NCI-H345 treated with DMSO at 0.1 percent for 48 hours (cell line): ENCODE measurements around the gene ZSCAN20.

Experiments
- DNase-seq: peaks from one replicate; lab custom pipeline; 2025; ENCODE audit not compliant: unreplicated experiment; lab: John Stamatoyannopoulos, UW

Gene ZSCAN20

GRCh38 chr1:33527934-33528333, 55.5 kb downstream of the ZSCAN20 start:
- no peak for DNase-seq

- no peak for DNase-seq
Observed at GRCh38 chr1:33529957-33530356, 57.5 kb downstream of the ZSCAN20 start.

- DNase-seq = no peak
Observed at GRCh38 chr1:33532250-33532649, 59.8 kb downstream of the ZSCAN20 start.

GRCh38 chr1:33532936-33533335, 60.5 kb downstream of the ZSCAN20 start:
- no peak for DNase-seq

- DNase-seq = no peak
Observed at GRCh38 chr1:33535334-33535733, 62.9 kb downstream of the ZSCAN20 start.

GRCh38 chr1:33537885-33538284, 65.4 kb downstream of the ZSCAN20 start:
- DNase-seq = no peak

- DNase-seq = no peak
Observed at GRCh38 chr1:33541966-33542365, 69.5 kb downstream of the ZSCAN20 start.
